GM23338 (cell line): ENCODE measurements around the gene RABEPK. TPM values are rescaled to one million over a fixed set of nuclear protein-coding genes. Genes with fewer than 3 reads are reported as not detected.
A peak's percentile ranks its signal among the peaks of the same experiment; 100 is the strongest.

Source experiments
- ATAC-seq: fragments of 200-7000 bp; cut with Tn5 transposase; 3 replicates; pipeline ENCODE4 v1.9.1; 2020
- DNase-seq: peaks from one replicate; pipeline ENCODE4 v3.0.0-alpha.2; 2015; ENCODE audit warnings: low spot score
- H2AFZ ChIP-seq: fragments of 200-600 bp; sonication (generic); 2 replicates; pipeline ENCODE4 v1.8.0; 2016; ENCODE audit warnings: antibody characterized with exemption, mild to moderate bottlenecking, moderate library complexity
- H3F3A ChIP-seq: fragments of 200-600 bp; sonication (generic); replicated peaks from 2 replicates; pipeline ENCODE4 v1.8.0; 2017; ENCODE audit warnings: antibody characterized with exemption, mixed run types, low read depth
- H3K27ac ChIP-seq: fragments of 200-600 bp; sonication (generic); 2 replicates; pipeline ENCODE4 v1.6.1; 2016; ENCODE audit warnings: low read depth
- H3K27me3 ChIP-seq: fragments of 200-600 bp; sonication (generic); 2 replicates; pipeline ENCODE4 v1.8.0; 2016; ENCODE audit warnings: mild to moderate bottlenecking, mixed run types, moderate library complexity; ENCODE audit not compliant: insufficient read depth
- H3K36me3 ChIP-seq: fragments of 200-600 bp; sonication (generic); 2 replicates; pipeline ENCODE4 v1.8.0; 2016; ENCODE audit warnings: mild to moderate bottlenecking; ENCODE audit not compliant: insufficient read depth
- H3K4me1 ChIP-seq: fragments of 200-600 bp; sonication (generic); 2 replicates; pipeline ENCODE4 v1.8.0; 2016; ENCODE audit warnings: mild to moderate bottlenecking, moderate library complexity; ENCODE audit not compliant: insufficient read depth
- H3K4me2 ChIP-seq: fragments of 200-600 bp; sonication (generic); 2 replicates; pipeline ENCODE4 v1.7.1; 2017; ENCODE audit warnings: mixed run types
- H3K4me3 ChIP-seq: fragments of 200-600 bp; sonication (generic); 2 replicates; pipeline ENCODE4 v1.6.1; 2016; ENCODE audit warnings: mixed run types
- H3K79me2 ChIP-seq: fragments of 200-600 bp; sonication (generic); replicated peaks from 2 replicates; pipeline ENCODE4 v1.8.0; 2017; ENCODE audit warnings: mild to moderate bottlenecking; ENCODE audit not compliant: insufficient read depth
- H3K9me2 ChIP-seq: fragments of 200-600 bp; sonication (generic); 2 replicates; pipeline ENCODE4 v1.8.0; 2017; ENCODE audit not compliant: insufficient read depth
- H4K20me1 ChIP-seq: fragments of 200-600 bp; sonication (generic); replicated peaks from 2 replicates; pipeline ENCODE4 v1.8.0; 2017; ENCODE audit warnings: mild to moderate bottlenecking; ENCODE audit not compliant: insufficient read depth
- H3K27ac Mint-ChIP-seq: 2 replicates; pipeline ENCODE4 v1.8.0; 2020; ENCODE audit warnings: inconsistent platforms, mild to moderate bottlenecking, moderate library complexity, mixed read lengths
- H3K27me3 Mint-ChIP-seq: 3 replicates; pipeline ENCODE4 v1.8.0; 2022; ENCODE audit warnings: low read depth, mild to moderate bottlenecking, moderate library complexity, mixed read lengths, inconsistent platforms; ENCODE audit not compliant: insufficient read depth, poor library complexity
- H3K36me3 Mint-ChIP-seq: 3 replicates; pipeline ENCODE4 v1.8.0; 2021; ENCODE audit warnings: low read depth, mild to moderate bottlenecking, inconsistent platforms, moderate library complexity, mixed read lengths
- H3K4me1 Mint-ChIP-seq: 3 replicates; pipeline ENCODE4 v1.8.0; 2020; ENCODE audit warnings: mild to moderate bottlenecking, inconsistent platforms, mixed read lengths
- H3K4me3 Mint-ChIP-seq: 3 replicates; pipeline ENCODE4 v1.8.0; 2021; ENCODE audit warnings: moderate library complexity, mild to moderate bottlenecking, inconsistent platforms, mixed read lengths
- H3K9me3 Mint-ChIP-seq: 3 replicates; pipeline ENCODE4 v1.8.0; 2020; ENCODE audit warnings: moderate library complexity, mild to moderate bottlenecking, inconsistent platforms, mixed read lengths
- CREB1 ChIP-seq: fragments of 250-450 bp; sonication (Bioruptor Pico); IDR thresholded peaks from 2 replicates; pipeline ENCODE4 v1.5.0; 2020; ENCODE audit warnings: low read depth, mild to moderate bottlenecking, moderate library complexity
- CTCF ChIP-seq, 2 experiments: fragments of 200-600 bp in 1 of 2; sonication (generic) in 1 of 2; conservative IDR thresholded peaks; 2 replicates each; pipeline versions ENCODE4 v1.5.1 to v1.6.1; 2016 to 2017; ENCODE audit warnings: antibody characterized with exemption in 2 of 2, low read depth in 2 of 2, mild to moderate bottlenecking in 2 of 2, moderate library complexity in 1 of 2
- ETS1 ChIP-seq: IDR thresholded peaks from 2 replicates; pipeline ENCODE4 v1.6.1; 2016; ENCODE audit warnings: antibody characterized with exemption
- EZH2 ChIP-seq: fragments of 200-600 bp; sonication (generic); IDR thresholded peaks from one replicate; pipeline ENCODE4 v1.8.0; 2017; ENCODE audit warnings: antibody characterized with exemption, mild to moderate bottlenecking, low read depth; ENCODE audit not compliant: unreplicated experiment
- EZH2phosphoT487 ChIP-seq: fragments of 200-600 bp; sonication (generic); IDR thresholded peaks from one replicate; pipeline ENCODE4 v1.8.1; 2018; ENCODE audit warnings: antibody characterized with exemption; ENCODE audit not compliant: unreplicated experiment
- JUNB ChIP-seq: IDR thresholded peaks from one replicate; pipeline ENCODE4 v1.6.1; 2016; ENCODE audit warnings: antibody characterized with exemption; ENCODE audit not compliant: unreplicated experiment
- NANOG ChIP-seq: IDR thresholded peaks from 2 replicates; pipeline ENCODE4 v1.6.1; 2016; ENCODE audit warnings: antibody characterized with exemption, borderline replicate concordance
- POLR2AphosphoS5 ChIP-seq: IDR thresholded peaks from 2 replicates; pipeline ENCODE4 v1.6.1; 2016; ENCODE audit warnings: antibody characterized with exemption, low read depth
- REST ChIP-seq: IDR thresholded peaks from one replicate; pipeline ENCODE4 v1.6.1; 2018; ENCODE audit warnings: antibody characterized with exemption; ENCODE audit not compliant: unreplicated experiment
- STAT1 ChIP-seq: IDR thresholded peaks from one replicate; pipeline ENCODE4 v1.6.1; 2016; ENCODE audit warnings: antibody characterized with exemption; ENCODE audit not compliant: unreplicated experiment
- ZNF114 ChIP-seq: fragments of 250-450 bp; sonication (Bioruptor Pico); IDR thresholded peaks from 2 replicates; pipeline ENCODE4 v1.5.0; 2020; ENCODE audit warnings: mild to moderate bottlenecking, moderate library complexity
- ZNF331 ChIP-seq: fragments of 250-450 bp; sonication (Bioruptor Pico); IDR thresholded peaks from 2 replicates; pipeline ENCODE4 v1.5.0; 2020; ENCODE audit warnings: low read depth, mild to moderate bottlenecking, moderate library complexity
- ZNF462 ChIP-seq: fragments of 250-450 bp; sonication (Bioruptor Pico); IDR thresholded peaks from 2 replicates; pipeline ENCODE4 v1.5.0; 2020; ENCODE audit warnings: mild to moderate bottlenecking, moderate library complexity
- polyA plus RNA-seq: library from polyadenylated mRNA; unstranded; fragments of >200 nt; fragmentation: Nextera tagmentation; extraction: Ambion mirVana; gene quantifications from 2 replicates; pipeline ENCODE4 v1.2.1, GENCODE V29; 2016
- total RNA-seq: library from RNA; depleted of rRNA; stranded (reverse); fragments of >200 nt; shearing (Covaris generic); gene quantifications from 2 replicates; pipeline ENCODE4 v1.2.3, GENCODE V29; 2014

RABEPK gene
- total and polyA plus RNA-seq, 2 experiments from 2014 or later, result 25.8 to 32.7 TPM

GRCh38 chr9:125189011-125189360, 11.4 kb upstream of the RABEPK start:
- peaks cover 7% of the 10 kb centered on the region; the same call in 2 of the 3 replicates for H3K4me1 Mint-ChIP-seq
- peak; percentile 63 for DNase-seq
- no peaks in the 10 kb centered on the region for H3K36me3 Mint-ChIP-seq
- Histone ChIP-seq H3K4me2 (peak overlapping the region; percentile 100), H3K36me3 (no peaks in the 10 kb centered on the region), H3K4me3 (peak overlapping the region; percentile 96), H3K27ac (peak overlapping the region; percentile 90), H3K4me1 (peaks cover 4% of the 10 kb centered on the region; the same call in 1 of the 2 replicates), H3K9me2 (no peaks in the 10 kb centered on the region), H4K20me1 (peaks cover 41% of the 10 kb centered on the region), H3K27me3 (no peaks in the 10 kb centered on the region), H2AFZ (peak overlapping the region; percentile 92), H3K79me2 (peaks cover 55% of the 10 kb centered on the region), H3F3A (peaks cover 6% of the 10 kb centered on the region; the same call in 1 of the 2 replicates)
- no peak overlapping the region for H3K27ac Mint-ChIP-seq
- peaks cover 9% of the 10 kb centered on the region for H3K27me3 Mint-ChIP-seq
- peak overlapping the region; percentile 95 for H3K4me3 Mint-ChIP-seq
- no peaks in the 10 kb centered on the region for H3K9me3 Mint-ChIP-seq
- TF ChIP-seq CTCF (conservative IDR thresholded peaks at IDR 0.05; ENCODE audit: low read depth in 2 of 2), result no peak
- TF ChIP-seq REST, result no peak
- TF ChIP-seq ETS1, result no peak
- no peak for TF ChIP-seq ZNF331
- TF ChIP-seq STAT1, result no peak
- TF ChIP-seq EZH2phosphoT487, result no peak
- TF ChIP-seq ZNF114 (CRISPR knock-in tag), result no peak
- TF ChIP-seq ZNF462 (CRISPR knock-in tag), result no peak
- no peak for TF ChIP-seq EZH2
- no peak for TF ChIP-seq NANOG
- no peak for TF ChIP-seq POLR2AphosphoS5
- TF ChIP-seq CREB1 (CRISPR knock-in tag), result no peak
- no peak for TF ChIP-seq JUNB
- peak; percentile 24 for ATAC-seq
